Measurements from ENCODE around the gene CTNNA3.

CTNNA3 gene

GRCh38 chr10:66892871-66893270 is 803.1 kb downstream of the CTNNA3 start:
- H3F3A ChIP-seq (ENCODE audit: control insufficient read depth, insufficient read depth): no peaks in the 10 kb centered on the region
- no peaks in the 10 kb centered on the region for H3K9me3 ChIP-seq (ENCODE audit: control insufficient read depth, insufficient read depth, low read length)
- H3K27ac ChIP-seq (ENCODE audit: low read depth, low read length): no peak overlapping the region
- H4K20me1 ChIP-seq (ENCODE audit: control insufficient read depth, insufficient read depth, low read depth, low read length): no peaks in the 10 kb centered on the region
- no peaks in the 10 kb centered on the region for H3K4me1 ChIP-seq (ENCODE audit: control insufficient read depth, low read length)
- H3K4me3 ChIP-seq (ENCODE audit: low read length): no peak overlapping the region
- H3K4me2 ChIP-seq (ENCODE audit: low read length): no peak overlapping the region
- TF ChIP-seq EZH2phosphoT487 (IDR thresholded peaks at IDR 0.05; ENCODE audit: borderline replicate concordance, low read length): no peak
- H3K9me2 ChIP-seq (replicated peaks; ENCODE audit: control insufficient read depth, low read length): no peaks in the 10 kb centered on the region
- H3K79me2 ChIP-seq (ENCODE audit: control insufficient read depth, low read length): no peaks in the 10 kb centered on the region
- H3K27me3 ChIP-seq (ENCODE audit: control insufficient read depth, low read length): no peaks in the 10 kb centered on the region
- H3K36me3 ChIP-seq (ENCODE audit: control insufficient read depth, low read length): no peaks in the 10 kb centered on the region

GRCh38 chr10:66888237-66888636 is 807.8 kb downstream of the CTNNA3 start:
- Histone ChIP-seq H3K36me3 (ENCODE audit: control insufficient read depth, low read length) (no peaks in the 10 kb centered on the region), H3K9me3 (ENCODE audit: control insufficient read depth, insufficient read depth, low read length) (no peaks in the 10 kb centered on the region), H4K20me1 (ENCODE audit: control insufficient read depth, insufficient read depth, low read depth, low read length) (no peaks in the 10 kb centered on the region), H3K9me2 (replicated peaks; ENCODE audit: control insufficient read depth, low read length) (no peaks in the 10 kb centered on the region), H3K27ac (ENCODE audit: low read depth, low read length) (no peak overlapping the region), H3K4me2 (ENCODE audit: low read length) (no peak overlapping the region), H3K27me3 (ENCODE audit: control insufficient read depth, low read length) (no peaks in the 10 kb centered on the region), H3F3A (ENCODE audit: control insufficient read depth, insufficient read depth) (no peaks in the 10 kb centered on the region), H3K79me2 (ENCODE audit: control insufficient read depth, low read length) (no peaks in the 10 kb centered on the region), H3K4me1 (ENCODE audit: control insufficient read depth, low read length) (no peaks in the 10 kb centered on the region), H3K4me3 (ENCODE audit: low read length) (no peak overlapping the region)
- TF ChIP-seq CTCF (IDR thresholded peaks at IDR 0.05; ENCODE audit: low read depth, low read length, poor library complexity, severe bottlenecking): no peak
- no peak for TF ChIP-seq EZH2phosphoT487 (IDR thresholded peaks at IDR 0.05; ENCODE audit: borderline replicate concordance, low read length)

GRCh38 chr10:66886848-66887247 is 809.1 kb downstream of the CTNNA3 start:
- H3F3A ChIP-seq (ENCODE audit: control insufficient read depth, insufficient read depth): no peaks in the 10 kb centered on the region
- H3K4me1 ChIP-seq (ENCODE audit: control insufficient read depth, low read length): no peaks in the 10 kb centered on the region
- no peaks in the 10 kb centered on the region for H3K79me2 ChIP-seq (ENCODE audit: control insufficient read depth, low read length)
- no peak overlapping the region for H3K4me2 ChIP-seq (ENCODE audit: low read length)
- no peak overlapping the region for H3K4me3 ChIP-seq (ENCODE audit: low read length)
- no peaks in the 10 kb centered on the region for H3K9me3 ChIP-seq (ENCODE audit: control insufficient read depth, insufficient read depth, low read length)
- no peaks in the 10 kb centered on the region for H4K20me1 ChIP-seq (ENCODE audit: control insufficient read depth, insufficient read depth, low read depth, low read length)
- H3K27ac ChIP-seq (ENCODE audit: low read depth, low read length): no peak overlapping the region
- H3K9me2 ChIP-seq (replicated peaks; ENCODE audit: control insufficient read depth, low read length): no peaks in the 10 kb centered on the region
- TF ChIP-seq EZH2phosphoT487 (IDR thresholded peaks at IDR 0.05; ENCODE audit: borderline replicate concordance, low read length): no peak
- no peak for TF ChIP-seq CTCF (IDR thresholded peaks at IDR 0.05; ENCODE audit: low read depth, low read length, poor library complexity, severe bottlenecking)
- no peaks in the 10 kb centered on the region for H3K36me3 ChIP-seq (ENCODE audit: control insufficient read depth, low read length)
- no peaks in the 10 kb centered on the region for H3K27me3 ChIP-seq (ENCODE audit: control insufficient read depth, low read length)

- no peaks in the 10 kb centered on the region for H4K20me1 ChIP-seq (ENCODE audit: control insufficient read depth, insufficient read depth, low read depth, low read length)
- no peaks in the 10 kb centered on the region for H3F3A ChIP-seq (ENCODE audit: control insufficient read depth, insufficient read depth)
- H3K27me3 ChIP-seq (ENCODE audit: control insufficient read depth, low read length): no peaks in the 10 kb centered on the region
- H3K79me2 ChIP-seq (ENCODE audit: control insufficient read depth, low read length): no peaks in the 10 kb centered on the region
- no peak overlapping the region for H3K4me2 ChIP-seq (ENCODE audit: low read length)
- no peaks in the 10 kb centered on the region for H3K9me2 ChIP-seq (replicated peaks; ENCODE audit: control insufficient read depth, low read length)
- H3K36me3 ChIP-seq (ENCODE audit: control insufficient read depth, low read length): no peaks in the 10 kb centered on the region
- no peaks in the 10 kb centered on the region for H3K9me3 ChIP-seq (ENCODE audit: control insufficient read depth, insufficient read depth, low read length)
- TF ChIP-seq EZH2phosphoT487 (IDR thresholded peaks at IDR 0.05; ENCODE audit: borderline replicate concordance, low read length) (no peak), CTCF (IDR thresholded peaks at IDR 0.05; ENCODE audit: low read depth, low read length, poor library complexity, severe bottlenecking) (no peak)
- no peaks in the 10 kb centered on the region for H3K4me1 ChIP-seq (ENCODE audit: control insufficient read depth, low read length)
- no peak overlapping the region for H3K4me3 ChIP-seq (ENCODE audit: low read length)
- H3K27ac ChIP-seq (ENCODE audit: low read depth, low read length): no peak overlapping the region
Measured at GRCh38 chr10:66882271-66882670, 813.7 kb downstream of the CTNNA3 start.

All from DOHH2 (cell line).